H1 (cell line): ENCODE results near the gene SLC25A45. TPM values are rescaled to one million over a fixed set of nuclear protein-coding genes. Genes with fewer than 3 reads are reported as not detected.

Experiments
- CTCF ChIA-PET: fragments of 300-600 bp; sonication (Branson Sonifier 250); formaldehyde crosslinking; loops from one replicate; lab custom pipeline; 2021; ENCODE audit not compliant: partially characterized antibody; lab: Charles Lee
- POLR2A ChIA-PET: fragments of 300-600 bp; sonication (Branson Sonifier 250); formaldehyde crosslinking; loops from one replicate; lab custom pipeline; 2021; ENCODE audit warnings: inconsistent platforms; ENCODE audit not compliant: partially characterized antibody; lab: Charles Lee
- DNase-seq, 2 experiments: peaks; one replicate each; pipeline versions ENCODE4 v3.0.0 to v3.0.0-alpha.2; 2010 to 2022; ENCODE audit warnings: low spot score in 2 of 2, low read depth in 1 of 2, mixed read lengths in 1 of 2
- FAIRE-seq: peaks from 2 replicates; lab custom pipeline; 2011; peaks lifted over from hg19 to GRCh38; lab: Jason Lieb, UNC
- H2AFZ ChIP-seq: 2 replicates; pipeline ENCODE4 v1.8.1; 2012; ENCODE audit warnings: low read length, inconsistent platforms
- H2AK5ac ChIP-seq: 2 replicates; pipeline ENCODE4 v1.6.1; 2013; ENCODE audit warnings: low read depth, low read length
- H2BK120ac ChIP-seq: replicated peaks from 2 replicates; pipeline ENCODE3; 2013; ENCODE audit warnings: low read depth, low read length, inconsistent platforms
- H2BK12ac ChIP-seq: 2 replicates; pipeline ENCODE4 v1.6.1; 2013; ENCODE audit warnings: low read depth, low read length
- H2BK15ac ChIP-seq: 2 replicates; pipeline ENCODE4 v1.6.1; 2013; ENCODE audit warnings: low read length
- H2BK20ac ChIP-seq: 2 replicates; pipeline ENCODE4 v1.6.1; 2013; ENCODE audit warnings: low read length
- H2BK5ac ChIP-seq: 2 replicates; pipeline ENCODE4 v1.6.1; 2013; ENCODE audit warnings: low read depth, low read length
- H3K14ac ChIP-seq: 2 replicates; pipeline ENCODE4 v1.6.1; 2013; ENCODE audit warnings: inconsistent platforms; ENCODE audit not compliant: insufficient read length
- H3K18ac ChIP-seq: 2 replicates; pipeline ENCODE4 v1.6.1; 2013; ENCODE audit warnings: low read length; ENCODE audit errors: extremely low read depth
- H3K23ac ChIP-seq: 2 replicates; pipeline ENCODE4 v1.6.1; 2013; ENCODE audit warnings: inconsistent platforms; ENCODE audit not compliant: insufficient read length
- H3K23me2 ChIP-seq: 2 replicates; pipeline ENCODE4 v1.6.1; 2013; ENCODE audit warnings: low read depth, low read length
- H3K27ac ChIP-seq: 2 replicates; pipeline ENCODE4 v1.6.1; 2011; ENCODE audit warnings: low read depth, low read length, inconsistent platforms
- H3K27me3 ChIP-seq, 4 experiments: replicated peaks in 1 of 4; 1 replicate in 1 of 4; 2 replicates in 3 of 4; pipeline versions ENCODE4 v1.6.1 to v1.8.1; 2011 to 2013; ENCODE audit warnings: low read length in 3 of 4, mild to moderate bottlenecking in 3 of 4, inconsistent platforms in 2 of 4, mixed read lengths in 2 of 4, moderate library complexity in 1 of 4; ENCODE audit not compliant: control insufficient read depth in 3 of 4, insufficient read depth in 3 of 4; ENCODE audit errors: extremely low read depth in 1 of 4
- H3K36me3 ChIP-seq, 4 experiments: 2 replicates each; pipeline versions ENCODE4 v1.6.1 to v1.8.1; 2011 to 2013; ENCODE audit warnings: mild to moderate bottlenecking in 4 of 4, low read length in 3 of 4, moderate library complexity in 2 of 4, control low read depth in 1 of 4, inconsistent platforms in 1 of 4; ENCODE audit not compliant: insufficient read depth in 4 of 4, control insufficient read depth in 2 of 4
- H3K4ac ChIP-seq: replicated peaks from 2 replicates; pipeline ENCODE3; 2013; ENCODE audit warnings: low read length, low read depth, mixed read lengths, inconsistent platforms; ENCODE audit not compliant: insufficient read length
- H3K4me1 ChIP-seq, 4 experiments: replicated peaks in 1 of 4; 1 replicate in 1 of 4; 2 replicates in 3 of 4; pipeline versions ENCODE4 v1.6.1 to v1.8.1; 2011 to 2013; ENCODE audit warnings: low read length in 3 of 4, inconsistent platforms in 2 of 4, mixed read lengths in 1 of 4; ENCODE audit not compliant: insufficient read depth in 4 of 4, control insufficient read depth in 3 of 4
- H3K4me2 ChIP-seq, 2 experiments: 2 replicates each; pipeline versions ENCODE4 v1.6.1 to v1.8.1; 2011 to 2013; ENCODE audit warnings: low read depth in 2 of 2, low read length in 2 of 2, control low read depth in 1 of 2, inconsistent platforms in 1 of 2, mild to moderate bottlenecking in 1 of 2; ENCODE audit not compliant: insufficient read depth in 1 of 2
- H3K4me3 ChIP-seq, 4 experiments: fragments of 200-600, 300-600 bp in 1 of 4; sonication (generic), shearing (Covaris generic), sonication (Bioruptor Twin) in 1 of 4; 2 replicates each; pipeline versions ENCODE4 v1.5.1 to v1.8.1; 2011 to 2016; ENCODE audit warnings: low read length in 4 of 4, low read depth in 3 of 4, control low read depth in 2 of 4, inconsistent platforms in 2 of 4, mild to moderate bottlenecking in 2 of 4, mixed read lengths in 1 of 4, moderate library complexity in 1 of 4; ENCODE audit not compliant: insufficient read depth in 2 of 4; ENCODE audit errors: extremely low read depth in 1 of 4
- H3K56ac ChIP-seq: replicated peaks from 2 replicates; pipeline ENCODE3; 2013; ENCODE audit warnings: low read depth, mild to moderate bottlenecking, mixed read lengths, low read length, inconsistent platforms; ENCODE audit not compliant: insufficient read length
- H3K79me1 ChIP-seq: 2 replicates; pipeline ENCODE4 v1.6.1; 2013; ENCODE audit warnings: low read depth, low read length, control low read depth
- H3K79me2 ChIP-seq, 2 experiments: 2 replicates each; pipeline versions ENCODE4 v1.6.1 to v1.8.1; 2012 to 2013; ENCODE audit warnings: low read length in 2 of 2, mild to moderate bottlenecking in 2 of 2, inconsistent platforms in 1 of 2; ENCODE audit not compliant: insufficient read depth in 2 of 2, control insufficient read depth in 1 of 2
- H3K9ac ChIP-seq, 4 experiments: replicated peaks in 1 of 4; 1 replicate in 1 of 4; 2 replicates in 3 of 4; pipeline versions ENCODE4 v1.6.1 to v1.8.1; 2011 to 2013; ENCODE audit warnings: low read depth in 3 of 4, low read length in 3 of 4, control low read depth in 2 of 4, mild to moderate bottlenecking in 2 of 4, moderate library complexity in 2 of 4, inconsistent platforms in 1 of 4; ENCODE audit errors: extremely low read depth in 1 of 4
- H3K9me3 ChIP-seq, 2 experiments: 2 replicates each; pipeline versions ENCODE4 v1.6.1 to v1.8.1; 2012 to 2013; ENCODE audit warnings: mild to moderate bottlenecking in 2 of 2, moderate library complexity in 2 of 2, control low read depth in 1 of 2, inconsistent platforms in 1 of 2, low read depth in 1 of 2, low read length in 1 of 2, mixed read lengths in 1 of 2; ENCODE audit not compliant: insufficient read depth in 2 of 2
- H4K20me1 ChIP-seq, 2 experiments: replicated peaks in 1 of 2; 2 replicates each; pipeline versions ENCODE3 to v1.8.1; 2011 to 2013; ENCODE audit warnings: inconsistent platforms in 2 of 2, low read length in 2 of 2, mild to moderate bottlenecking in 1 of 2; ENCODE audit not compliant: insufficient read depth in 2 of 2, control insufficient read depth in 1 of 2
- H4K5ac ChIP-seq: 2 replicates; pipeline ENCODE4 v1.6.1; 2013; ENCODE audit warnings: low read length, low read depth, mixed read lengths, inconsistent platforms; ENCODE audit not compliant: insufficient read length
- H4K8ac ChIP-seq: 2 replicates; pipeline ENCODE4 v1.8.0; 2013; ENCODE audit warnings: mild to moderate bottlenecking, moderate library complexity, low read length, inconsistent platforms; ENCODE audit not compliant: insufficient read depth; ENCODE audit errors: extremely low read depth
- H4K91ac ChIP-seq: replicated peaks from 2 replicates; pipeline ENCODE3; 2013; ENCODE audit warnings: low read length, mixed read lengths, inconsistent platforms; ENCODE audit not compliant: insufficient read length
- WGBS, 2 experiments: shearing (Covaris generic) in 1 of 2; methylation state at CpG; one replicate each; pipeline versions ENCODE4 v1.1.6 to v1.1.7; 2013 to 2015; ENCODE audit warnings: low lambda C conversion rate in 2 of 2, mixed read lengths in 2 of 2, inconsistent platforms in 1 of 2, low coverage in 1 of 2, missing lambda C conversion rate in 1 of 2; ENCODE audit not compliant: insufficient replicate concordance in 2 of 2, insufficient coverage in 1 of 2, insufficient read length in 1 of 2; ENCODE audit errors: extremely low coverage in 1 of 2, missing lambda C conversion rate in 1 of 2; 5-methylcytosine and 5-hydroxymethylcytosine counted together
- polyA plus RNA-seq, 7 experiments: library from polyadenylated mRNA; depleted of rRNA in 3 of 7; stranded (reverse) in 5 of 7; unstranded in 2 of 7; fragments of >200 nt in 5 of 7; fragments of 200-250 nt in 2 of 7; gene quantifications; 1 replicate in 5 of 7; 2 replicates in 1 of 7; 4 replicates in 1 of 7; pipeline versions ENCODE4 v1.2.1 to v1.2.3, GENCODE V29; 2011 to 2013; ENCODE audit warnings: missing spikeins in 2 of 7, mixed read lengths in 2 of 7
- total RNA-seq: library from RNA; stranded (reverse); fragmentation: NEBNext Ultra II Directional; extraction: Animal tissue kit (Norgen Biotek cat#: 25700); gene quantifications from 2 replicates; pipeline ENCODE4 v1.2.1, GENCODE V29; 2021

The SLC25A45 gene
- total and polyA plus RNA-seq, 2 of the 8 experiments (the other 6 are each of a cell fraction or from before 2014, with no cell fraction given): 0.54 to 0.59 TPM

DNA sequence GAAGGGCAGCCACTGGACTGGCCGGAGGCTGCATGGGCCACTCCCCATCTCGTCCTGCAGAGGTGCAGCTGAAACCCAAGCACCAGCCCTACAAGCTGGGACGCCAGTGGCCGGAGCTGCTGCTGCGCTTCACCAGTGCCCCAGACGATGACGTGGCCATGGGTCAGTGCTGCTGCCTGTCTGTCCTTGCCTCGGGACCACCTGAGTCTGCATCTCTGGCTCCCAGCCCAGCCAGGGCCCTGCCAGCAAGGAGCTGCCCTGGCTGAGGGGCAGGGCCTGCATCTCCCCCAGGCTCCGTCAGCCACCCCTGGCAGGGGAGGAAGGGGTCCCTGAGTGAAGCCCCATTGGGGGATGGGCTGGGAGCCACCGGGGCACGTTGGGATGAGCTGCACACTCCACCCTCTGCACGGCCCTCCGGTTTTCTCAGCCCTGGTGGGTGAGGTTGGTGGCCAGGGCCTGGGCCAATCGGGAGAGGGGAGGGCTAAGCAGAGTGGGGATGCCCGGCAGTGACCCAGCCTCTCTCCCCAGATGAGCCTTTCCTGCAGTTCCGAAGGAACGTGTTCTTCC lies 11.2 kb upstream of the SLC25A45 start:
- Histone ChIP-seq H2BK12ac (no peak overlapping the region), H3K4me1 (peaks cover 0 to 14% (median 5%) of the 10 kb centered on the region in 4 experiments; a peak in 5 of 7 replicates), H3K9me3 (no peaks in the 10 kb centered on the region), H3K23ac (no peak overlapping the region), H3K14ac (no peak overlapping the region), H3K79me2 (no peaks in the 10 kb centered on the region), H3K23me2 (no peaks in the 10 kb centered on the region), H3K27me3 (no peaks in the 10 kb centered on the region), H2BK20ac (no peak overlapping the region), H3K36me3 (peaks cover 0 to 4% (median 0%) of the 10 kb centered on the region in 4 experiments; a peak in 2 of 8 replicates), H3K27ac (no peak overlapping the region), H2AK5ac (no peak overlapping the region), H2BK5ac (no peak overlapping the region), H2BK15ac (no peak overlapping the region), H2BK120ac (no peak overlapping the region), H3K18ac (no peak overlapping the region), H4K20me1 (peaks cover 0 to 4% of the 10 kb centered on the region in 2 experiments), H3K4me3 (no peak overlapping the region), H3K4me2 (no peak overlapping the region), H3K79me1 (peaks cover 2% of the 10 kb centered on the region; the same call in 1 of the 2 replicates), H4K5ac (no peak overlapping the region), H3K4ac (no peak overlapping the region), H2AFZ (no peak overlapping the region), H4K91ac (no peak overlapping the region), H3K56ac (no peak overlapping the region), H4K8ac (no peak overlapping the region), H3K9ac (no peak overlapping the region)
- 84% methylated on average over 17 of the region's 17 CpGs; no CpG with 5 or more reads in 1 of the 2 experiments for WGBS, 2 experiments
- ChIA-PET CTCF (interaction anchor here (0.7 to 4.5 kb wide), 14 partner anchors 10 to 118 kb away, joined by 3 to 29 read pairs (median 3); partner anchors contain the start of gene NEAT1), POLR2A (interaction anchor here (0.8 to 17.0 kb wide), 8 partner anchors 9 to 109 kb away, joined by 3 to 202 read pairs (median 4); partner anchors contain the start of genes MALAT1 and NEAT1)
- DNase-seq (no peak), FAIRE-seq (no peak)
